Measurements from ENCODE around the gene MBD3L2B. TPM values are rescaled to one million over a fixed set of nuclear protein-coding genes. Genes with fewer than 3 reads are reported as not detected.
A peak's percentile ranks its signal among the peaks of the same experiment; 100 is the strongest.
"Not testable (repeated sequence)": the region's sequence is repeated elsewhere in the genome, so short reads cannot be mapped to it uniquely, and the experiment has no call there.

Gene MBD3L2B
- not detected in 2 replicates for total RNA-seq (2014; rRNA removed; shearing (Covaris generic); ENCODE audit: low replicate concordance)

- DNase-seq (ENCODE audit: low read depth); in situ Hi-C loops (cut with HindIII; ENCODE audit: low pct_unique_long_range_greater_than_20kb, low sequenced_read_pairs): not testable (repeated sequence)
Observed at GRCh38 chr19:7021331-7021730, at the start of gene MBD3L2B. MBD3L2B (minus strand) TSS chr19:7021431; CDS start chr19:7021397, 34 bp downstream.

DNA sequence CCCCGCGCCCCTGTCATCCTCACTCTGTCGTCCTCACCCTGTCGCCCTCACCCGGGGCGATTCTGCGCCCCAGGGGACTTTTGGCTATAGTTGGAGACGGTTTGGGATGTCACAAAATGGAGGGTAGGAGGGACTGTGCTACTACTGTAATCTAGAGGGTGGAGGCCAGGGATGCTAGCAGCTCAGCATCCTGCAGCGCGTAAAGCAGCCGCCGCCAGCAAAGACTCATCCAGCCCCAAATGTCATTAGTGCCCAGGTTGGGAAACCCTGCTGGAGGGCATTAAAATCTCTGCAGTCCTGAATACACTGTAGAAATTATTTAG lies 48.6 kb upstream of the MBD3L2B start:
- DNase-seq (ENCODE audit: low read depth) = no peak
- in situ Hi-C loops (cut with HindIII; ENCODE audit: low pct_unique_long_range_greater_than_20kb, low sequenced_read_pairs) = no loop called here

- peak; percentile 88 for DNase-seq (ENCODE audit: low read depth)
- in situ Hi-C loops (cut with HindIII; ENCODE audit: low pct_unique_long_range_greater_than_20kb, low sequenced_read_pairs) = no loop called here
Observed at GRCh38 chr19:7069042-7069903, 48.0 kb upstream of the MBD3L2B start, which contains the start of gene ZNF557. ZNF557 (plus strand) TSS chr19:7069703; CDS start chr19:7075075, 5,372 bp downstream.

DNA sequence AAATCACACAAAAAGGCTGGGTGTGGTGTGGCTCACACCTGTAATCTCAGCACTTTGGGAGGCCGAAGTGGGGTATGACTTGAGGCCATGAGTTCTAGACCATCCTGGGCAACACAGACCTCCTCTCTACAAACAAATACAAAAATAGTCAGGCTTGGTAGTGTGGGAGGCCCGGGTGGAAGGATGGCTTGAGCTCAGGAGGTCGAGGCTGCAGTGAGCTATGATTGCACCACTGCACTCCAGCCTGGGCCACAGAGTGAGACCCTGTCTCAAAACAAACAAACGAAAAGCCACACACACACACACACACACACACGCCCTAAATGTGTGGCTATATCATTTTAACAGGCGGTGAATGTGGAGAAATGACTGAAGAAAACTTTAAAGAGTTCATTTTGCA lies 47.4 kb upstream of the MBD3L2B start:
- in situ Hi-C loops (cut with HindIII; ENCODE audit: low pct_unique_long_range_greater_than_20kb, low sequenced_read_pairs) = no loop called here
- no peak for DNase-seq (ENCODE audit: low read depth)

- in situ Hi-C loops (cut with HindIII; ENCODE audit: low pct_unique_long_range_greater_than_20kb, low sequenced_read_pairs) = no loop called here
- DNase-seq (ENCODE audit: low read depth) = no peak
Observed at GRCh38 chr19:7067716-7068115, 46.5 kb upstream of the MBD3L2B start.

- DNase-seq (ENCODE audit: low read depth); in situ Hi-C loops (cut with HindIII; ENCODE audit: low pct_unique_long_range_greater_than_20kb, low sequenced_read_pairs): not testable (repeated sequence)
Observed at GRCh38 chr19:7067122-7067521, 45.9 kb upstream of the MBD3L2B start.

DNA sequence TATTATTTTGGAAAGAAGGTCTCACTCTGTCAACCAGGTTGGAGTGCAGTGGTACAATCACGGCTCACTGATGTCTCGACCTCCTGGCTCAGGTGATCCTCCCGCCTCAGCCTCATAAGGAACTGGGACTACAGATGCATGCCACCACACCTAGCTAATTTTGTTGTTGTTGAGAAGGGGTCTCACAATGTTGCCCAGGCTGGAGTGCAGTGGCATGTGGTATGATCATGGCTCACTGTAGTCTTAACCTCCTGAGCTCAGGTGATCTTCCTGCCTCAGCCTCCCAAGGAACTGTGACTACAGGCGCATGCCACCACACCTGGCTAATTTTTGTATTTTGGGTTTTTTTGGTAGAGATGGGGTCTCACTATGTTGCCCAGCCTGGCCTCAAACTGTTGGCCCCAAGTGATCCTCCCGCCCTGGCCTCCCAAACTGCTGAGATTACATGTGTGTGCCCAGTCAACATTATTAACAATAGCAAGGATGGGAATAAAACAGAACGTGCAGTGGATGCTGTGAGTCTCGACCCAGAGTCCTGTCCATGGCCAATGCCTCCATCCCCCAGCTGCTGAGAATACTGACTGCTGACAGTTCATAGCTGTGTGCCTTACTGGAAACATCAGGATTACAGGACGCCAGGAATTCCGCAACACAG lies 42.7 kb upstream of the MBD3L2B start:
- in situ Hi-C loops (cut with HindIII; ENCODE audit: low pct_unique_long_range_greater_than_20kb, low sequenced_read_pairs) = no loop called here
- no peak for DNase-seq (ENCODE audit: low read depth)

DNA sequence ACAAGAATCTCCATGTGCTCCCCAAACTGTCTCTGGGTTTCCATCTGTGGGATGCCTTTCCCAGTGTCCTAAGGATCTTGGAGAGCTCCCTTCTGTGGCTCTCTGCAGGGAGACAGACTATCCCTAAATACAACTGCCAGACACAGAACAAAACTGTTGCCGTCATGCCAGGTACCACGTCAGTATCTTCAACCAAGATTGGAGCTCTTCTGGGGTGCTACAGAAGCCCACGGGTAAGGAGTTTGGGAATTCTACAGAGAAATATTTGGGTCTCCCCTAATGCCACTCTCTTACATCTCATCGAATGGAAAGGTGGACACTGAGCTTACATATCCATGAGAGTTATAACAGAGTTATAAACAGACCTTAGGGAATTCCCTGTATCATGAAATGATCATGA lies 42.1 kb upstream of the MBD3L2B start:
- no peak for DNase-seq (ENCODE audit: low read depth)
- in situ Hi-C loops (cut with HindIII; ENCODE audit: low pct_unique_long_range_greater_than_20kb, low sequenced_read_pairs) = no loop called here

DNA sequence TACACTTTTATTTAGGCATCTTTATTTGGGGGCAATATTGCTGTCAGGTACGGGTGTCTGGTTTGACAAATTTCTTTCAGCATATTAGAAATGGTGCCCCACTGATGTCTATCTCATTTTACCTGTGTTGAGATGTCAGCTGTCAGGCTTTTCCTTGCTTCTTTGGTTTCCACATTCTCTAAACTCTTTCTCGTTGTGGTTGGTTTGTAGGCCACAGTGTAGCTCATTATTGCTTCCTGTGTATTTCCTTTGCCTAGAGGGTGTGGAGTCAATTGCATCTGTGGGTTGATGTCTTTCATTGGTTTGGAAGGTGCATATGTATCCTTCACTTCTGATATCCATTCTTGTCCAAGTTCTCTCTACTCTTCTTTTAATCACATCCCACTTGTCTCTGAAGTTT lies 38.7 kb upstream of the MBD3L2B start:
- DNase-seq (ENCODE audit: low read depth); in situ Hi-C loops (cut with HindIII; ENCODE audit: low pct_unique_long_range_greater_than_20kb, low sequenced_read_pairs): not testable (repeated sequence)

DNA sequence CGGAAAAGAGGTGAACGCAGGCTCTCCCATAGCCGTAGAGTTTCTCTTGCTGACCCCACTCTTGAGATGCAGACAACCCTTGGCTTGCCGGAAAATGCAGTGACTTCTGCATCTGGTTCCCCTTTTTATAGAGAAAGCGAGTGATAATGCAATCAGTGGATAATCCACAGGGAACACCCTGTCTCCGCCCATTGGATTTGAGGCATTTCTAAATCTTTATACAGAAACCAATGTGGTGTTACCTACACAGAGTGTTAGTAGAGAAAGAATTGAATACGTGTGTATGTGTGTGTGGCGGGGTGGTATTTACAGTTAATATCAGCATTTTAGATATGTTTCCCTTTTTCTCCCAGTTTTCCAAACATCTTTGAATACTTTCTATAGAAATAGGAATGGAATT lies 37.3 kb upstream of the MBD3L2B start, which contains the start of gene MBD3L3:
Gene MBD3L3, minus strand, starts transcription at position 101 of the 400 bp plus-strand sequence. Its CDS starts 71 bp downstream, at position 30.
- DNase-seq (ENCODE audit: low read depth); in situ Hi-C loops (cut with HindIII; ENCODE audit: low pct_unique_long_range_greater_than_20kb, low sequenced_read_pairs): not testable (repeated sequence)

GRCh38 chr19:7056371-7056770 lies 35.1 kb upstream of the MBD3L2B start:
- in situ Hi-C loops (cut with HindIII; ENCODE audit: low pct_unique_long_range_greater_than_20kb, low sequenced_read_pairs); DNase-seq (ENCODE audit: low read depth): not testable (repeated sequence)

GRCh38 chr19:7055679-7056078 lies 34.4 kb upstream of the MBD3L2B start:
- DNase-seq (ENCODE audit: low read depth); in situ Hi-C loops (cut with HindIII; ENCODE audit: low pct_unique_long_range_greater_than_20kb, low sequenced_read_pairs): not testable (repeated sequence)

DNA sequence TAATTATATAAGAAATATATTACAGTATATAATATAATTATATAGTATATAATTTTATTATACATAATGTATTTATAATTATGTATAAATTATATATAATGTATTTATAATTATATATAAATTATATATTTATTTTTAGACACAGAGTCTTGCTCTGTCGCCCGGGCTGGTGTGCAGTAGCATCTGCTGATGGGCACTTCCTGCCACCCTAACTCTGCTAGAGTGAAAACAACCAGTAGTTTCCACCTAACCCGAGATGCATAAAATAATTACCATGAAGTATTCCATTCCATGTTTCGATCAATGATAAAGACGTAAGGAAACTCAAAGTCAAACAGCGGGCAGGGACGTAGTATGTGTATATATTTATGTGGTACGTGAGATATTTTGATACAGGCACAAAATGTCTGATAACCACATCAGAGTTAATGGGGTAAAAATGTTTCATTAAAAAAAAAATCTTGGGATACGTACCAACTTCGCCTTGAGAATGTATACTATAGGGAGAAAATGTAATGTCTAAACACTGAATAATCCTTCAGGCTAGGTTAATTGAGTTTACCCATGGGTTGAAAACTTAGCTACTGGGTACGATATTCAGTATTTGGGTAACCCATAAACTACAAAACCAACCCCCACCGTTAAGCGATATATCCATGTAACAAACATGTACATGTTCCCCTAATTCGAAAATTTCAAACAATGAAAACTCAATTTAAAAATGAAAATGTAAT lies 33.6 kb upstream of the MBD3L2B start:
- in situ Hi-C loops (cut with HindIII; ENCODE audit: low pct_unique_long_range_greater_than_20kb, low sequenced_read_pairs); DNase-seq (ENCODE audit: low read depth): not testable (repeated sequence)

- in situ Hi-C loops (cut with HindIII; ENCODE audit: low pct_unique_long_range_greater_than_20kb, low sequenced_read_pairs); DNase-seq (ENCODE audit: low read depth): not testable (repeated sequence)
Observed at GRCh38 chr19:7052896-7053295, 31.7 kb upstream of the MBD3L2B start.

- DNase-seq (ENCODE audit: low read depth); in situ Hi-C loops (cut with HindIII; ENCODE audit: low pct_unique_long_range_greater_than_20kb, low sequenced_read_pairs): not testable (repeated sequence)
Observed at GRCh38 chr19:7051421-7051820, 30.2 kb upstream of the MBD3L2B start.

DNA sequence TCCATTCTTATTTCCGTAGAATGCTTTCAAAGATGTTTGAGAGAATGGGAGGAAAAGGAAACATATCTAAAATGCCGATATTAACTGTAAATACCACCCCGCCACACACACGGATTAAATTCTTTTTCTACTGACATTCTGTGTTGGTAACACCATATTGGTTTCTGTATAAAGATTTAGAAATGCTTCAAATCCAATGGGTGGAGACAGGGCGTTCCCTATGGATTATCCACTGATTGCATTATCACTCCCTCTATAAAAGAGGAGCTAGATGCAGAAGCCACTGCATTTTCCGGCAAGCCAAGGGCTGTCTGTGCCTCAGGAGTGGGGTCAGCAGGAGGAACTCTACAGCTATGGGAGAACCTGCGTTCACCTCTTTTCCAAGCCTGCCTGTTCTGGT lies 27.8 kb upstream of the MBD3L2B start, which contains the start of gene MBD3L2:
Gene MBD3L2, plus strand, starts transcription at position 301 of the 400 bp plus-strand sequence. Its CDS starts 53 bp downstream, at position 354.
- DNase-seq (ENCODE audit: low read depth); in situ Hi-C loops (cut with HindIII; ENCODE audit: low pct_unique_long_range_greater_than_20kb, low sequenced_read_pairs): not testable (repeated sequence)

DNA sequence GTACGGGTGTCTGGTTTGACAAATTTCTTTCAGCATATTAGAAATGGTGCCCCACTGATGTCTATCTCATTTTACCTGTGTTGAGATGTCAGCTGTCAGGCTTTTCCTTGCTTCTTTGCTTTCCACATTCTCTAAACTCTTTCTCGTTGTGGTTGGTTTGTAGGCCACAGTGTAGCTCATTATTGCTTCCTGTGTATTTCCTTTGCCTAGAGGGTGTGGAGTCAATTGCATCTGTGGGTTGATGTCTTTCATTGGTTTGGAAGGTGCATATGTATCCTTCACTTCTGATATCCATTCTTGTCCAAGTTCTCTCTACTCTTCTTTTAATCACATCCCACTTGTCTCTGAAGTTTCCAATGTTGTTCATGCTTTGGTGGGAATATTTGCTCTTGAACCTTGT lies 20.3 kb upstream of the MBD3L2B start:
- DNase-seq (ENCODE audit: low read depth); in situ Hi-C loops (cut with HindIII; ENCODE audit: low pct_unique_long_range_greater_than_20kb, low sequenced_read_pairs): not testable (repeated sequence)

GRCh38 chr19:7040079-7040478 lies 18.8 kb upstream of the MBD3L2B start, which contains the start of gene MBD3L4:
MBD3L4 (minus strand) TSS chr19:7040179; CDS start chr19:7040144, 35 bp downstream.
- DNase-seq (ENCODE audit: low read depth); in situ Hi-C loops (cut with HindIII; ENCODE audit: low pct_unique_long_range_greater_than_20kb, low sequenced_read_pairs): not testable (repeated sequence)

Data from Caki2 (cell line).